ENCODE data around the gene SCGB1D2. TPM values are rescaled to one million over a fixed set of nuclear protein-coding genes. Genes with fewer than 3 reads are reported as not detected.
"Not testable (repeated sequence)": the region's sequence is repeated elsewhere in the genome, so short reads cannot be mapped to it uniquely, and the experiment has no call there.

Gene SCGB1D2
- total and polyA plus RNA-seq, 4 donors: not detected

GRCh38 chr11:62206276-62207066 is 35.6 kb upstream of the SCGB1D2 start:
- ATAC-seq (ENCODE audit: low FRiP score); H3K27me3 ChIP-seq (ENCODE audit: control insufficient read depth in 1 of 2, insufficient read depth in 2 of 2, low read length in 1 of 2); H3K4me1 ChIP-seq (ENCODE audit: control insufficient read depth in 1 of 2, insufficient read depth in 2 of 2, low read length in 2 of 2); H3K27ac ChIP-seq (ENCODE audit: low read depth in 1 of 2, low read length in 2 of 2); H3K9me3 ChIP-seq (ENCODE audit: control insufficient read depth, low read length); H3K36me3 ChIP-seq (ENCODE audit: control insufficient read depth in 1 of 2, insufficient read depth in 2 of 2, low read length in 1 of 2); intact Hi-C loops (cut with DNase I); DNase-seq; H3K4me3 ChIP-seq (ENCODE audit: low read length in 2 of 2): not testable (repeated sequence)
- WGBS, 2 donors: 91 to 93% methylated on average over 12 of the region's 12 CpGs

DNA sequence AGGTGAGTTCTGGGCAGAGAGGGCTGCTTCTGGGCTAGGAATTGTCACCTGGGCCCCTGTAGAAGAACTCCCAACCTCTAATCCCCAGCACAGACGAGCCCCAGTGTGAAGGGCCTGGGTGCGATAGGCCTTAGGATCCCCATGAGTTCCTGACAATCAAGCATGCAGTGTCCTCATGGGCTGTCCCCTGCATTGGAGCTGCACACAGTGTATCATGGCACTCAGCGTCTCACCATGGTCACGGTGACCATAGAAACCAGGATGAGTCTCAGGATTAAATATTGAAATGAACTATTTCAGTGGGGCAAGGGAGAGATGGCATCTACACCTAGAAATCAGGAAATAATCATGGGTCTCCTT is 33.3 kb upstream of the SCGB1D2 start:
- no peak for DNase-seq
- ATAC-seq (ENCODE audit: low FRiP score): no peak
- Histone ChIP-seq H3K4me3 (ENCODE audit: low read length in 2 of 2) (no peak overlapping the region), H3K4me1 (ENCODE audit: control insufficient read depth in 1 of 2, insufficient read depth in 2 of 2, low read length in 2 of 2) (no peaks in the 10 kb centered on the region), H3K36me3 (ENCODE audit: control insufficient read depth in 1 of 2, insufficient read depth in 2 of 2, low read length in 1 of 2) (no peaks in the 10 kb centered on the region), H3K9me3 (ENCODE audit: control insufficient read depth, low read length) (no peaks in the 10 kb centered on the region), H3K27me3 (ENCODE audit: control insufficient read depth in 1 of 2, insufficient read depth in 2 of 2, low read length in 1 of 2) (no peaks in the 10 kb centered on the region), H3K27ac (ENCODE audit: low read depth in 1 of 2, low read length in 2 of 2) (no peak overlapping the region)
- intact Hi-C loops (cut with DNase I): no loop called here
- 67 to 68% methylated on average over 4 of the region's 4 CpGs for WGBS, 2 donors

DNA sequence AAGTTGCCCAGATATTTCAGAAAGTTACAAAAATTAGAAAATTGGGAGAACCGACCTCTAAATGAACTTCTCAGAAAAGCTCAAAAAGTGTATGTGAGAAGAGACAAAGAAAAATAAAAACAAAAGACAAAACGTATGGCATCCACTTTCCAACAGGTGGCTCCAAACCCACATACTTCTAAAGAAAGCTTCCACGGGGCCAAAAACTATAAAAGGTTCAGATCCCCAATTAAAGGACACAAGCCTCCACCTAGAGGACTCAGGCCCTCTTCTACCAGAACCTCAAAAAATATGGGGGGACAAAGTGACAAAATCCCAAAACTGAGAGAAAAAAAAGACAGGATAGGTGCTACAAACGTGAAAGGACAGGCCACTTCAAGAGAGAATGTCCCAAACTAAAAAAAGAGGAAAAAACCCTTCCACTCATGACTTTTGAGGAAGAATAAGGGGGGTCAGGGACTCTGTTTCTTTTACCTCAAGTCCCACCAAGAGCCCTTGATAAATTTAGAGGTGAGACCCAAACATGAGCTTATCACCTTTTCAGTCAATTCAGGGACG is 24.8 kb upstream of the SCGB1D2 start:
- no peak for DNase-seq
- intact Hi-C loops (cut with DNase I): no loop called here

DNA sequence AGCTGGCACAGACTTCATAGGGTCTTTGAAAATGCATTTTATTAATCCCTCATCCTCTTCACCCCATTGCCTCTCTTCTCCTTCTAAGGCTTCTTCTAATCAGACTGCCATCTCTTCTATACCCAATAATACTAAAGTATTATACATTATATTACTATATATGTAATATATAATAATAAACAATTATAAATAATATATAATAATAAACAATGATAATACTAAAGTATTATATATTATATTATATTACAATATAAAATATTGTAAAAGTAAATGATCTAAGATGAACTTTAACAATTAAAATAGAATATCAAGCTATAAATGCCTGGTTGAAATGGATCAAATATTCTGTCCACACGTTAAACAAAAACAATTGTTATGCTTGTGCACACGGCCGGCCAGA is 20.5 kb upstream of the SCGB1D2 start:
- no peaks in the 10 kb centered on the region for H3K4me1 ChIP-seq (ENCODE audit: control insufficient read depth in 1 of 2, insufficient read depth in 2 of 2, low read length in 2 of 2)
- no peak overlapping the region for H3K4me3 ChIP-seq (ENCODE audit: low read length in 2 of 2)
- H3K27ac ChIP-seq (ENCODE audit: low read depth in 1 of 2, low read length in 2 of 2): no peak overlapping the region
- no peak for ATAC-seq (ENCODE audit: low FRiP score)
- WGBS, 2 donors: 92 to 93% methylated on average over 3 of the region's 3 CpGs
- H3K9me3 ChIP-seq (ENCODE audit: control insufficient read depth, low read length): peaks cover 4% of the 10 kb centered on the region
- no peak for DNase-seq
- no peaks in the 10 kb centered on the region for H3K27me3 ChIP-seq (ENCODE audit: control insufficient read depth in 1 of 2, insufficient read depth in 2 of 2, low read length in 1 of 2)
- no peaks in the 10 kb centered on the region for H3K36me3 ChIP-seq (ENCODE audit: control insufficient read depth in 1 of 2, insufficient read depth in 2 of 2, low read length in 1 of 2)
- intact Hi-C loops (cut with DNase I): no loop called here

More for the DNA sequence above, 24.8 kb upstream of the SCGB1D2 start:
- H3K27me3 ChIP-seq (ENCODE audit: control insufficient read depth in 1 of 2, insufficient read depth in 2 of 2, low read length in 1 of 2): no peaks in the 10 kb centered on the region
- 40 to 43% methylated on average over 5 of the region's 5 CpGs for WGBS, 2 donors
- no peaks in the 10 kb centered on the region for H3K36me3 ChIP-seq (ENCODE audit: control insufficient read depth in 1 of 2, insufficient read depth in 2 of 2, low read length in 1 of 2)
- peaks cover 4% of the 10 kb centered on the region for H3K9me3 ChIP-seq (ENCODE audit: control insufficient read depth, low read length)
- H3K4me1 ChIP-seq (ENCODE audit: control insufficient read depth in 1 of 2, insufficient read depth in 2 of 2, low read length in 2 of 2): no peaks in the 10 kb centered on the region
- H3K27ac ChIP-seq (ENCODE audit: low read depth in 1 of 2, low read length in 2 of 2): no peak overlapping the region
- no peak for ATAC-seq (ENCODE audit: low FRiP score)
- H3K4me3 ChIP-seq (ENCODE audit: low read length in 2 of 2): no peak overlapping the region

DNA sequence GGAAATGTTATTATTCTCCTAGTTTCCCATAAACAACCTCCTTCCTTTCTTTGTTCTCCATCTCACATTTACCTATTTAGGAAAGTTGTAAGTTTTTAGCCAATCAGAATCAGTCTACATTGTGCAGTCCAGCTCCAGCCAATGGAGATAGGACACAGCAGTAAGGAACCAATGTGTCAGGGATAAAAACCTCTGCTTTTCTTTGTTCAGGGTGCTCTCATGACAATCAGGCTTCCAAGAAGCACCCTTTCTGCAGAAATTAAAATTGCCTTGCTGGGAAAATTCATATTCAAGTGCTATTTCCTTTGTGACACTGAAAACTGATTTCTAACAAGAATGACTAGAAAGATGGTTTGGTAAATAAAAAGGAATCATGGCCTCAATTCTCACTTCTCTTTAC is 18.9 kb upstream of the SCGB1D2 start:
- no peak overlapping the region for H3K27ac ChIP-seq (ENCODE audit: low read depth in 1 of 2, low read length in 2 of 2)
- H3K27me3 ChIP-seq (ENCODE audit: control insufficient read depth in 1 of 2, insufficient read depth in 2 of 2, low read length in 1 of 2): no peaks in the 10 kb centered on the region
- no peaks in the 10 kb centered on the region for H3K36me3 ChIP-seq (ENCODE audit: control insufficient read depth in 1 of 2, insufficient read depth in 2 of 2, low read length in 1 of 2)
- no peaks in the 10 kb centered on the region for H3K4me1 ChIP-seq (ENCODE audit: control insufficient read depth in 1 of 2, insufficient read depth in 2 of 2, low read length in 2 of 2)
- no peak overlapping the region for H3K4me3 ChIP-seq (ENCODE audit: low read length in 2 of 2)
- ATAC-seq (ENCODE audit: low FRiP score): no peak
- no peak for DNase-seq
- intact Hi-C loops (cut with DNase I): no loop called here
- peaks cover 4% of the 10 kb centered on the region for H3K9me3 ChIP-seq (ENCODE audit: control insufficient read depth, low read length)

- H3K9me3 ChIP-seq (ENCODE audit: control insufficient read depth, low read length): no peaks in the 10 kb centered on the region
These were observed 8.3 kb upstream of the SCGB1D2 start for GRCh38 chr11:62233730-62234129.

DNA sequence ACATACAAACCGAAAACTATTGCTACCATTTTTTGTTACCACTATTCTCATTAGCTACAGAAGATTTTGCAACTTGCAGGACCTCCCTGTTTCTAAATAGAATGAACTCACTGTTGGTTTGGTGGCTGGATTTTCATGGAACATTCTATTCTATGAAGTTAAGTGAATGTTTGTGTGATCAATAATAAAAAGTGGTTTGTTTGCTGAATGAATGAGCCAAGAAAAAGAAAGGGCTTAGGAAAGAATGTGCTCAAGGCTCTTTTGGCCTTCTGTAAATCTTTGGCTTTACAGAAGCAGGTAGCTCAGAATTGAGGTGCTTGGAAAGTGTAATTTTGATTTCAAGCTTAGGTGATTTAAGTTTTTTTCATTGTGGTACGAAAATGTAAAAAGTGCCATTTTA is 5.9 kb upstream of the SCGB1D2 start:
- Histone ChIP-seq H3K4me1 (ENCODE audit: control insufficient read depth in 1 of 2, insufficient read depth in 2 of 2, low read length in 2 of 2) (no peaks in the 10 kb centered on the region), H3K4me3 (ENCODE audit: low read length in 2 of 2) (no peak overlapping the region), H3K9me3 (ENCODE audit: control insufficient read depth, low read length) (no peaks in the 10 kb centered on the region), H3K27me3 (ENCODE audit: control insufficient read depth in 1 of 2, insufficient read depth in 2 of 2, low read length in 1 of 2) (no peaks in the 10 kb centered on the region), H3K36me3 (ENCODE audit: control insufficient read depth in 1 of 2, insufficient read depth in 2 of 2, low read length in 1 of 2) (no peaks in the 10 kb centered on the region), H3K27ac (ENCODE audit: low read depth in 1 of 2, low read length in 2 of 2) (no peak overlapping the region)
- DNase-seq: no peak
- 65 to 69% methylated on average over 2 of the region's 2 CpGs for WGBS, 2 donors
- intact Hi-C loops (cut with DNase I): no loop called here
- ATAC-seq (ENCODE audit: low FRiP score): no peak

More at GRCh38 chr11:62233730-62234129, 8.3 kb upstream of the SCGB1D2 start:
- no peaks in the 10 kb centered on the region for H3K36me3 ChIP-seq (ENCODE audit: control insufficient read depth in 1 of 2, insufficient read depth in 2 of 2, low read length in 1 of 2)
- intact Hi-C loops (cut with DNase I): no loop called here
- H3K27ac ChIP-seq (ENCODE audit: low read depth in 1 of 2, low read length in 2 of 2): no peak overlapping the region
- H3K4me1 ChIP-seq (ENCODE audit: control insufficient read depth in 1 of 2, insufficient read depth in 2 of 2, low read length in 2 of 2): no peaks in the 10 kb centered on the region
- H3K4me3 ChIP-seq (ENCODE audit: low read length in 2 of 2): no peak overlapping the region
- ATAC-seq (ENCODE audit: low FRiP score): no peak
- H3K27me3 ChIP-seq (ENCODE audit: control insufficient read depth in 1 of 2, insufficient read depth in 2 of 2, low read length in 1 of 2): no peaks in the 10 kb centered on the region
- no peak for DNase-seq

DNA sequence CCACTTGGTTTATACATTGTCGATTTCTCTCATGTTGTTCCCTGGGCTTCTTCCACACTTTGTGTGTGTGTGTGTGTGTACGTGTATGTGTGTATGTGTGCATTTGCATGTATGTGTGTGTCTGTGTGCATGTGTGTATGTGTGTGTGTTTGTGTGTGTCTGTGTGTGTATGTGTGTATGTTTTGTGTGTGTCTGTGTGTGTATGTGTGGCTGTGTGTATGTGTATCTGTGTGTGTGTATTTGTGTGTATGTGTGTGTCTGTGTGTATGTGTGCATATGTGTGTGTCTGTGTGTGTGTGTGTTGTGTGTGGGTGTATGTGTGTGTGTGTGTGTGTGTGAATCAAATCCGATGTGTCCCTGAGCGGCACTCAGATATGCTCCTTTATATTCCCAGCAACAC is 4.5 kb upstream of the SCGB1D2 start:
- H3K4me1 ChIP-seq (ENCODE audit: control insufficient read depth in 1 of 2, insufficient read depth in 2 of 2, low read length in 2 of 2): no peaks in the 10 kb centered on the region

GRCh38 chr11:62238151-62238550 is 3.9 kb upstream of the SCGB1D2 start:
- ATAC-seq (ENCODE audit: low FRiP score) (no peak), DNase-seq (no peak)
- Histone ChIP-seq H3K27me3 (ENCODE audit: control insufficient read depth in 1 of 2, insufficient read depth in 2 of 2, low read length in 1 of 2) (no peaks in the 10 kb centered on the region), H3K4me3 (ENCODE audit: low read length in 2 of 2) (no peak overlapping the region), H3K27ac (ENCODE audit: low read depth in 1 of 2, low read length in 2 of 2) (no peak overlapping the region), H3K4me1 (ENCODE audit: control insufficient read depth in 1 of 2, insufficient read depth in 2 of 2, low read length in 2 of 2) (no peaks in the 10 kb centered on the region), H3K9me3 (ENCODE audit: control insufficient read depth, low read length) (no peaks in the 10 kb centered on the region), H3K36me3 (ENCODE audit: control insufficient read depth in 1 of 2, insufficient read depth in 2 of 2, low read length in 1 of 2) (no peaks in the 10 kb centered on the region)
- 78 to 89% methylated on average over 4 of the region's 4 CpGs for WGBS, 2 donors
- intact Hi-C loops (cut with DNase I): no loop called here

More for the DNA sequence above, 4.5 kb upstream of the SCGB1D2 start:
- no peaks in the 10 kb centered on the region for H3K9me3 ChIP-seq (ENCODE audit: control insufficient read depth, low read length)
- ATAC-seq (ENCODE audit: low FRiP score) (no peak), DNase-seq (no peak)
- H3K27ac ChIP-seq (ENCODE audit: low read depth in 1 of 2, low read length in 2 of 2): no peak overlapping the region
- 68 to 74% methylated on average over 4 of the region's 4 CpGs for WGBS, 2 donors
- H3K27me3 ChIP-seq (ENCODE audit: control insufficient read depth in 1 of 2, insufficient read depth in 2 of 2, low read length in 1 of 2): no peaks in the 10 kb centered on the region
- H3K4me3 ChIP-seq (ENCODE audit: low read length in 2 of 2): no peak overlapping the region
- H3K36me3 ChIP-seq (ENCODE audit: control insufficient read depth in 1 of 2, insufficient read depth in 2 of 2, low read length in 1 of 2): no peaks in the 10 kb centered on the region
- intact Hi-C loops (cut with DNase I): no loop called here
